HG02870 (cell line): ENCODE data around the gene HSD17B8.

ENCODE experiments used
- ATAC-seq: cut with Tn5 transposase; IDR thresholded peaks from one replicate; pipeline ENCODE4 v1.9.1; 2021; ENCODE audit warnings: mild to moderate bottlenecking, moderate library complexity; ENCODE audit not compliant: unreplicated experiment

HSD17B8 gene

DNA sequence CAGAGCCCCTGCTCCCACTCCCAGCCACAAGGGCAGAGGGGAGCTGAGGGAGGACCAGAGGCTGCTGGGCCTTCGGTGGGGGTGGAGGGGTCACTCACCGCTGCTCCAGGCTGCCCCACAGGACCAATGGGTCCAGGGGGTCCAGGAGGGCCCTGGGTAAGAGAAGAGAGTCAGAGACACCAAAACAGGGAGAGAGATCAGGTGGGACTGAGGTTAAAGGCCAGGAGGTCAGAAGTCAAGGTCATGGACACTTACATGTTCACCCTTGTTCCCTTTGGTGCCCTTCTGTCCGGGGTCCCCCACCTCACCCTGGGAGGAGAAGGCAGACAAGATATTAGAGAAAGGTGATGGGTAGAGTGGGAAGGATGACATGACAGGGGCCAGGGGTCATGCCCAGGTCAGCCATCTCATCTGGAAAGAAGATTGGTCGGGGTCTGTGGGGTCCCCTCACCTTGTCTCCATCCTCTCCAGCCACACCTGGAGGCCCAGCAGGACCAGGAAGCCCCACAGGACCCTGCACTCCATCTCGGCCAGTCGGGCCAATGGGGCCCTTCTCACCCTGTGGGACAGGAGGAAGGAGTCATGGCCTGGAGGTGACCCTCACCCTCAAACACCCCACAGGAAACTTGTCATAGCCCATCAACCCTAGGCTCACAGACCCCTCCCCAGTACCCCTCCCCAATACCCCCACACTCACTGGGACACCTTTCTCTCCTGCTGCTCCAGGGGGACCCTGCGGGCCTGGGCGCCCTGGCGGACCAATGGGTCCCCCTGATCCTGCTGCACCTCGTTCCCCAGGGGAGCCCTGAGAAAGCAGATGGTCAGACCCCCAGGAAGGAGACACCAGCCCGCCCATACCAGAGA lies 33.2 kb upstream of the HSD17B8 start:
- no peak for ATAC-seq

GRCh38 chr6:33171880-33172687 lies 32.4 kb upstream of the HSD17B8 start:
- no peak for ATAC-seq

GRCh38 chr6:33172688-33173534 lies 31.5 kb upstream of the HSD17B8 start:
- ATAC-seq = no peak

- no peak for ATAC-seq
Observed at GRCh38 chr6:33173535-33174180, 30.8 kb upstream of the HSD17B8 start.

DNA sequence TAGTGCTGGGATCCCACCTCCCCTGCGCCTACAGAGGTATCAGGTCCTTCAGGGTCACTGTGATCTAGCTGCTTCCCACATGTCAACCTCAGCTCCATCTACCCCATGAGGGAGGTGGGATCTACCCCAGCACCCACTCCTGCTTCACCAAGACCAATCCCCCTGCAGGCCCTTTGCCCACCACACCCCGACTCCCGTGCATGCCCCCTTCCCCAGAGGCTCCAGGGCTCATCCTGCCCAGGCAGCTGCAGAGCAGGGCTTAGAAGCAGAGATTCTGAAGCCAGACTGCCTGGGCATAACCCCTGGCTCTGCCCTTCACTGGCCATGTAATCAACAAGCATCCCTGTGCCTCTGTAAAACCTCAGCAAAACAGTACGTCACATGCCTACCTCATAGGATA lies 29.7 kb upstream of the HSD17B8 start:
- ATAC-seq = no peak

DNA sequence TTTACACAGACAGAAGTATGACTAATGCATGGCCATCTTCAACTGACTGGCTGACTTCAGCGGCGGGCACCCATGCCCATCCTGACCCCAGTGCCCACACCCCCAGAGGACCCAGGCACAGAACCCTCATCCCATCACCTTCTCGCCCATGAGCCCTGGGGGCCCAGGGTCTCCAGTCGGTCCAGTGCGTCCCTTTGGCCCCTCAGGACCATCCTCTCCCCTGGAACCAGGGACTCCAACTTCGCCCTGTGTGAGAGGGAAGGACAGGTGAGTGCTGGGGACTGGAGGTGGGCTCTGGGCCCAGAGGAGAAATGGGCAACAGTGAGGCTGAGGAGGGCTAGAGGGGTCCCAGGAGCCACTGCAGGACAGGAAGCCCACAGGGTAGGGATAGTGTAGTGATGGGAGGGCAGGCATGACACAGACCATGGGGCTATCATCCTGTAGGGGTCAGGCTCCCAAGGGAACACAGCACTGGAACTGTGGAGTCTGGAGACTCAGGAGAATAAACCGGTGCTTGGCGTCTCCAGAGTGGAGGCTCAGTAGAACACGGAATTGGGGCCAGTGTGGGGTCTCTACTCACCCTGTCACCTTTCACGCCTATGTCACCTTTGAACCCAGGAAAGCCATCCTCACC lies 28.9 kb upstream of the HSD17B8 start:
- no peak for ATAC-seq

DNA sequence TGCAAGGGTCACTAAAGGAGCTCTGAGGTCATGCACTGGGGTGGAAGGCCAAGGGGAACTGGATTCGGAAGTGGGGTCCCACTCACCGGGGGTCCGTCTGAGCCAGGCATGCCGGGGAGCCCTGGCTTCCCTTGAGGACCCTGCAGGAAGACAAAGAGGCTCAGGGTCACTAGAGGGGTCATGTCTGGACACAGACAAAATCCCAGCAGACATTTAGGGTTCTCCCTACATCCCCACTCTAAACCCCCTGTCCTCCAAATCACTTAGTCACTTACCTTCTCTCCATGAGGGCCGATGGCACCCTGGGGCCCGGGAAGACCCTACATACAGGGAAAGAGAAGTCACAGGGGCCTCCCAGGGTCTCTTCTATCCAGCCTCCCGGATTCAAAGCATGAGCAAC lies 27.5 kb upstream of the HSD17B8 start:
- ATAC-seq = no peak

- ATAC-seq = no peak
Observed at GRCh38 chr6:33177552-33178446, 26.7 kb upstream of the HSD17B8 start.

- ATAC-seq = no peak
Observed at GRCh38 chr6:33178755-33179475, 25.5 kb upstream of the HSD17B8 start.

- no peak for ATAC-seq
Observed at GRCh38 chr6:33181141-33181540, 23.3 kb upstream of the HSD17B8 start.

- ATAC-seq = no peak
Observed at GRCh38 chr6:33183071-33183683, 21.3 kb upstream of the HSD17B8 start.

- no peak for ATAC-seq
Observed at GRCh38 chr6:33185190-33185589, 19.3 kb upstream of the HSD17B8 start.

DNA sequence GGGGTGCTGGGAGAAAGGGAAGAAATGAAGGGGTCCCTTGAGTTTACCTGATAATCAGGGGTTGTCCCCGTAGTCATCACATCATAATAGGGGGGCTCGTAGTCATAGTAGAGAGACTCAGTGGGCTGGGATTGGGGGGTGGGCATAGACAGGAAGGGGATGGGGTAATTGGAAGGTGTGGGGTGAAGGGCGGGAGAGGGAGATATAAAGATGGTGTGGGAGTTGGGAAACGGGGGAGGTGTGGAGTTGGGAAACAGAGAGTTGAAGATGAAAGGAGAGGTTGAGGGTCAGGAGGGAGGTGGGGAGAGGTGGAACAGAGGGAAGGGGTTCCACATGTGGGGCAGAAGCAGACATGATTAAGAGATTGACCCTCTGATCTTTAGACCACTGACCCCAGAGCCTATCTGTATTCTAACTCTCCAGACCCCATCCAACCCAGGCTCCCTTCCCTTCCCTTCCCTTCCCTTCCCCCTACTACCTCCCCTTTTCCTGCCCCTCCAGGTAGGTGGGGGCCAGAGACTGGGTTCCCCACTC lies 18.7 kb upstream of the HSD17B8 start:
- ATAC-seq = no peak

DNA sequence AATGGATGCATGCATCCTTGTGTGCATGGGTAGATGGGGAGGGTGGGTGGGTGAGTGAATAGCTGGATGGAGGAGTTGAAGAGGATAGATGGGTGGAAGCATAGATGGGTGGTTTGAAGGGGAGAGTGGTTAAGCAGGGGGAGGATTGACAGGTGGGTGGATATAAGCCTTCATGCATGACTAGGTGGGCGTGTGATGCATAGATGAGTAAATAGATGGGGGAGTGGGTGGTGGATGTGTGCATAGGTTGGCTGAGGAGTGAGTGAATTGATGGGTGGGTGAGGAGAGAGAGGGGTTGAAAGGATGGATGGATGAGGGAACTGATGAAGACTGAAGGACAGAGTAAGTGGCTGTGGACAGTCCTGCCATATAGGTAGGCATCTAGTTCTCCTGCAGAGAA lies 16.6 kb upstream of the HSD17B8 start:
- ATAC-seq = no peak

DNA sequence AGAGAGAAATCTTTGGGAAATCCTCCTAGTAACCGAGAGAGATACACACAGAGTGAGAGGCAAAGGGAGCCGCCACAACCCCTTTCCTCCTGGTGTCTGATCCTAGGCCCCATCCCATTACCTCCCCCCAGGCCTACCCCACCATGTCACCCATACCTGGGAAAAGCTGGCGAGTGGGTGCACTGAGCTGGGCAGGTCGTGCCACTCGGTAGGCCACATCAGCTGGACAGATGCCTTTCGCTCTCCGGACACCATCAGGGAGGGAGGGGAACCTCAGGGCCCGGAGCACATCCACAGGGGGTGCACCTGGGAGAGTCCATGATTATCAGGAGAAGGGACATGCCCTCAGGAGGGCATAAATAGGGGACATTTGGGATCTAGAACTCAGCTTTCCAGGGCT lies 15.3 kb upstream of the HSD17B8 start:
- no peak for ATAC-seq

DNA sequence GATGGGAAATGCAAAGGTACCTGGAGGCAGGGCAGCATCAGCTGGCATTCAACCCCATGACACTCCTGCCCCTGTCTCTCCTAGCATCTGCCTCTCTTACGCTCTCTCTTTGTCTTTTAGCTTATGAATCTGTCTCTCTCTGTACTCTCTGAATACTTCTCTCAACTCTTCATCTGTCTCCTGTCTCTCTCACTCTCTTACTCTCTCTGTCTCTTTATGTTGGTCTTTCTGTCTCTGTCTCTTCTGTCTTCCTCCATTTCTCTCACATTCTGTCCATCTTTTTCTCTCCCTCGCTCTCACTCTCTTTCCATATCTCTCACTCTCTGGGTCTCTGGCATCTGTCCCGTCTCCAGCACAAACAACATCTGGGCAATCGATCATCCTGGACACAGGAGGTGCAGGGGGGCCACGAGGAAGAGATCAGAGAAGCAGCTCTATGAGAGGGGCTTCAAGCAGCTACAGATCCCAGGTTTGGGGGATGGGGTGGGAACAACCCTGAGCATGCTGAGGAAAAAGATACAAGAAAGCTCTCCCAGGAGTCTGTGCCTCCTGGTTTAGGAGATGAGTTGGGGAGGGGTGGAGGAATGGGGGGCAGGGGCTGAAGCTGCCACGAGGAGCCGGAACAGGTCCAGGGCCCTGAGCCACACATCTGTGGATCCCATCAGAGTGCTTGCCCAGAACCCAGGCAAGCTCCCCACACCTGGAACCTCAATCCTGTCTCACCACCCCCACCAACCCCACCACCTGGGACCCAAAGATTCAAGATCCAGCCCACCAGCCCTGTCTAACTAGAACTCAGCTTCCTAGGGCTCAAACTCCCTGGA lies 14.6 kb upstream of the HSD17B8 start:
- ATAC-seq = no peak

DNA sequence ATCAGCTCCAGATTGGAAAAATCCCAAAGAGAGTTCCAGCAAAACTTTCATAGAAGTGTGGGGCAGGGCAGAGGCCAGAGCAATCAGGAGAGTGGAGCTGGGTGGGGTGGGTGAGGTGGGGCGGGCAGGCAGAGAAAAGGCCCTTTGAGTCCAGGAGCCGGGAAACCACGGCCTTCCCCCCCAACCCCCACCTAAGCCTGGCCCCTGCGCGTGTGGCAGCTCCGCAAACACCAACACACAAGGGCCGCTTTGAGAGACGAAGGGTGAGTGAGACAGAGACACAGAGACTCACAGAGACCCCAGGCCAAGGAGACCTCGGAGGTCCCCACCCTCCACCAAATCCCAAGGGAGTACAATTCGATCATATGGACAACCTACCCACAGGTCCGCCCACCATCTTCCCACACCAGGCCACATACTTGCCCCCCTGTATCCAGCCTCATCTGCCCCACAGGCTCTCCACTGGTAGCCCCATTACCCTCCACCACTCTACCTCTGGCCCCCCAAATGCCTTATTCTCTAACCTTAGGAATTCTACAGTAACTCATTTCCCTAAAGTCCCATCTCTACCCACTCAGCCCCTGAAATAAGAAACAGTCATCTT lies 13.8 kb upstream of the HSD17B8 start:
- ATAC-seq = no peak
